Caco-2 (cell line): Measurements from ENCODE around the gene ETV6. TPM values are rescaled to one million over a fixed set of nuclear protein-coding genes. Genes with fewer than 3 reads are reported as not detected.

Experiments used
- BruUV-seq: library from RNA; stranded (reverse); fragments of 400-500 nt; replicated peaks from 2 replicates; lab custom pipeline; 2021; lab: Mats Ljungman, UMichigan
- CTCF ChIA-PET: fragments of 300-600 bp; sonication (Branson Sonifier 250); formaldehyde crosslinking; loops from one replicate; lab custom pipeline; 2022; ENCODE audit warnings: antibody characterized with exemption; lab: Charles Lee
- POLR2A ChIA-PET: fragments of 300-600 bp; sonication (Branson Sonifier 250); formaldehyde crosslinking; loops from one replicate; lab custom pipeline; 2022; ENCODE audit warnings: antibody characterized with exemption; lab: Charles Lee
- DNase-seq, 2 experiments: peaks; one replicate each; pipeline versions ENCODE4 v3.0.0 to v3.0.0-alpha.2; 2020 to 2022
- H3K27me3 ChIP-seq: replicated peaks from 2 replicates; pipeline ENCODE4 v1.6.0; 2011; ENCODE audit warnings: low read length; ENCODE audit not compliant: control insufficient read depth, insufficient read depth
- H3K36me3 ChIP-seq: 2 replicates; pipeline ENCODE4 v1.5.1; 2011; ENCODE audit warnings: low read length; ENCODE audit not compliant: control insufficient read depth, insufficient read depth
- H3K4me1 ChIP-seq: fragments of 250-450 bp; sonication (Bioruptor Pico); 2 replicates; pipeline ENCODE4 v1.5.1; 2020; ENCODE audit warnings: mild to moderate bottlenecking
- H3K4me3 ChIP-seq: 2 replicates; pipeline ENCODE4 v1.5.1; 2011; ENCODE audit warnings: low read depth, mild to moderate bottlenecking, control low read depth, low read length
- H3K9me3 ChIP-seq: fragments of 250-450 bp; sonication (Bioruptor Pico); 2 replicates; pipeline ENCODE4 v1.5.1; 2020; ENCODE audit warnings: mild to moderate bottlenecking, moderate library complexity
- H3K27ac Mint-ChIP-seq: one replicate; pipeline ENCODE4 v1.8.0; 2022; ENCODE audit warnings: mixed read lengths; ENCODE audit not compliant: unreplicated experiment
- H3K27me3 Mint-ChIP-seq: one replicate; pipeline ENCODE4 v1.8.0; 2022; ENCODE audit warnings: mixed read lengths; ENCODE audit not compliant: insufficient read depth, unreplicated experiment
- H3K36me3 Mint-ChIP-seq: one replicate; pipeline ENCODE4 v1.8.0; 2022; ENCODE audit warnings: mild to moderate bottlenecking, mixed read lengths; ENCODE audit not compliant: insufficient read depth, unreplicated experiment
- H3K4me1 Mint-ChIP-seq: one replicate; pipeline ENCODE4 v1.8.0; 2022; ENCODE audit warnings: low read depth, mixed read lengths; ENCODE audit not compliant: unreplicated experiment
- H3K4me3 Mint-ChIP-seq: one replicate; pipeline ENCODE4 v1.8.0; 2022; ENCODE audit warnings: mild to moderate bottlenecking, moderate library complexity, mixed read lengths; ENCODE audit not compliant: unreplicated experiment
- H3K9me3 Mint-ChIP-seq: one replicate; pipeline ENCODE4 v1.8.0; 2022; ENCODE audit warnings: mixed read lengths; ENCODE audit not compliant: unreplicated experiment
- intact Hi-C: fragments of 100-400 bp; cut with micrococcal nuclease; formaldehyde crosslinking; loops from one replicate; pipeline ENCODE4 v1.10.0; 2022; ENCODE audit not compliant: unreplicated experiment
- total RNA-seq: library from RNA; stranded (reverse); gene quantifications from 2 replicates; pipeline ENCODE4 v1.2.3, GENCODE V29; 2022
- TF ChIP-seq, protein P1 (sequence below), 2 experiments: fragments of 200-600 bp in 1 of 2; IDR thresholded peaks; 1 replicate in 1 of 2; 2 replicates in 1 of 2; pipeline versions ENCODE4 v1.5.1 to v1.8.0; 2011 to 2022; ENCODE audit warnings: antibody characterized with exemption in 1 of 2, control low read depth in 1 of 2, inconsistent platforms in 1 of 2, low read depth in 1 of 2, low read length in 1 of 2, mild to moderate bottlenecking in 1 of 2, moderate library complexity in 1 of 2; ENCODE audit not compliant: insufficient read depth in 1 of 2, severe bottlenecking in 1 of 2, unreplicated experiment in 1 of 2

Gene ETV6
- total RNA-seq, 1 experiment from 2014 or later, result 15.6 TPM

DNA sequence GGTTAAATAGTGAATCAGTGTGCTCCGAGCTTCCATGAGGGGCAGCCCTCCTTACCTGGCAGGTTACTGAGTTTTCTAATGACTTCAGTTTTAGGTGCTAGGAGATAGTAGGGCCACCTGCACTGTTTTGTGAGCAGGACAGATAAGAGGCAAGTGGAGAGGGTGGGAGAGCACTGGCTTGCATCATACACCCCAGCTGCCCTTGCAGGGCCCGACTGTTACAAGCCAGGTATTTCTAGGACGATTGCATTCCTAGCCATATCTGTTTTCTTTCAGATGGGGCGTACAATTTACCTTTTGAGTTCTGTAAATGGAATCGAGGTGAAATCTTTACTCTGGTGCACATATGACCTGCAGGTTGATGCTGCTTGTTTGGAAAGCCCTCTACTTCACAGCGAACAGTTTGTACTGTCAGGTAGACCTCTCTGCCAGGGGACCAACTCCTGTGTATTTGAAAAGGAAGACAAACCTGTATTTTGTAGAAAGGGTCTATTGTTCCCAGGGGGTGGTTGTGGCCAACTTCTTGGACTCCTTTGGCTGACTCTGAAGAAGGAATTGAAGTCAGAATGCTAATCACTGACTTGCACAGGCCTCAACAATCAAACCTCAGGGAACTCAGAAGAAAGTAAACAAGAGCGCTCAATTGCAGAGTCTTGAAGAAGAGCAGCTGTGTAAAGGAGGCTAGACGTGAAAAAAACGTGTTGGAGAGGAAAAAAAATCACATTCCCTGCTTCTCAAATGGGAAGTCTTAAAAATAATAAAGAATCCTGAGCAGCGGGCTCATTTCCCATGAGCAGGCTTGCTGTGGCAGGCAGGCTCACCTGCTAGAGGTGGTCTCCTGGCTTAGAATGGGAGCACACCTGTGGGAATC lies 57.3 kb downstream of the ETV6 start:
- Histone ChIP-seq H3K36me3 (no peaks in the 10 kb centered on the region), H3K27me3 (no peaks in the 10 kb centered on the region), H3K9me3 (no peaks in the 10 kb centered on the region), H3K4me1 (peaks cover 18% of the 10 kb centered on the region), H3K4me3 (no peak overlapping the region)
- Mint-ChIP-seq H3K27me3 (no peaks in the 10 kb centered on the region), H3K9me3 (no peaks in the 10 kb centered on the region), H3K4me3 (no peak overlapping the region), H3K27ac (peak overlapping the region; percentile 76), H3K36me3 (no peaks in the 10 kb centered on the region), H3K4me1 (peaks cover 18% of the 10 kb centered on the region)
- peak; percentile 61 to 63 for DNase-seq
- POLR2A ChIA-PET, result no interaction called here
- TF ChIP-seq, protein P1, sequence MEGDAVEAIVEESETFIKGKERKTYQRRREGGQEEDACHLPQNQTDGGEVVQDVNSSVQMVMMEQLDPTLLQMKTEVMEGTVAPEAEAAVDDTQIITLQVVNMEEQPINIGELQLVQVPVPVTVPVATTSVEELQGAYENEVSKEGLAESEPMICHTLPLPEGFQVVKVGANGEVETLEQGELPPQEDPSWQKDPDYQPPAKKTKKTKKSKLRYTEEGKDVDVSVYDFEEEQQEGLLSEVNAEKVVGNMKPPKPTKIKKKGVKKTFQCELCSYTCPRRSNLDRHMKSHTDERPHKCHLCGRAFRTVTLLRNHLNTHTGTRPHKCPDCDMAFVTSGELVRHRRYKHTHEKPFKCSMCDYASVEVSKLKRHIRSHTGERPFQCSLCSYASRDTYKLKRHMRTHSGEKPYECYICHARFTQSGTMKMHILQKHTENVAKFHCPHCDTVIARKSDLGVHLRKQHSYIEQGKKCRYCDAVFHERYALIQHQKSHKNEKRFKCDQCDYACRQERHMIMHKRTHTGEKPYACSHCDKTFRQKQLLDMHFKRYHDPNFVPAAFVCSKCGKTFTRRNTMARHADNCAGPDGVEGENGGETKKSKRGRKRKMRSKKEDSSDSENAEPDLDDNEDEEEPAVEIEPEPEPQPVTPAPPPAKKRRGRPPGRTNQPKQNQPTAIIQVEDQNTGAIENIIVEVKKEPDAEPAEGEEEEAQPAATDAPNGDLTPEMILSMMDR (IDR thresholded peaks at IDR 0.05; ENCODE audit: insufficient read depth in 1 of 2, low read depth in 1 of 2, low read length in 1 of 2, severe bottlenecking in 1 of 2, unreplicated experiment in 1 of 2), result no peak
- no TSS peak for BruUV-seq
- CTCF ChIA-PET, result no interaction called here
- intact Hi-C loops, result loop anchor here (1.0 to 5.0 kb wide), 3 partner anchors 9 to 124 kb away; no protein-coding TSS in a partner anchor

DNA sequence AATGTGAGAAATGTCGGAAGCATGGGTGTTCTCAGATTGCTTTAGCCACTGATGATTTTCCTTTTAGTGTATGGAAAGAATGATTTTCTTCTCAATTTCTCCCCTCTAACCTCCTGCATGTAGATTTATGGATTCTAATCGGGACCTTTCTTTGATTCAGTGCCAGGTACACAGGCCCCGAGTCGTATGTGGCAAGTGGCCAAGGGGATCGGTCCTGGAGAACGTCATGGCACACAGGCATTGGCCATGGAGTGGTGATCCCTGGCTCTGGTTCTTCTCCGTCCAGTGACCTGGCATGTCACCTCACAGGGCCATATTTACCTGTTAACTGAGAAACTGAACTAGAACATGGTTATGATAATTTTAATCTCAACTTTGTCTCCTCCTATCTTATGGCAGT lies 58.1 kb downstream of the ETV6 start:
- Histone ChIP-seq H3K27me3 (no peaks in the 10 kb centered on the region), H3K4me1 (peaks cover 18% of the 10 kb centered on the region), H3K36me3 (no peaks in the 10 kb centered on the region), H3K9me3 (no peaks in the 10 kb centered on the region), H3K4me3 (no peak overlapping the region)
- Mint-ChIP-seq H3K36me3 (no peaks in the 10 kb centered on the region), H3K4me1 (peaks cover 18% of the 10 kb centered on the region), H3K27me3 (no peaks in the 10 kb centered on the region), H3K27ac (peak overlapping the region; percentile 26), H3K9me3 (no peaks in the 10 kb centered on the region), H3K4me3 (no peak overlapping the region)
- ChIA-PET CTCF (no interaction called here), POLR2A (no interaction called here)
- BruUV-seq, result no TSS peak
- no peak for DNase-seq
- TF ChIP-seq, protein P1 (IDR thresholded peaks at IDR 0.05; ENCODE audit: insufficient read depth in 1 of 2, low read depth in 1 of 2, low read length in 1 of 2, severe bottlenecking in 1 of 2, unreplicated experiment in 1 of 2), result no peak
- intact Hi-C loops, result loop anchor here (1.0 to 5.0 kb wide), 3 partner anchors 8 to 125 kb away; no protein-coding TSS in a partner anchor

DNA sequence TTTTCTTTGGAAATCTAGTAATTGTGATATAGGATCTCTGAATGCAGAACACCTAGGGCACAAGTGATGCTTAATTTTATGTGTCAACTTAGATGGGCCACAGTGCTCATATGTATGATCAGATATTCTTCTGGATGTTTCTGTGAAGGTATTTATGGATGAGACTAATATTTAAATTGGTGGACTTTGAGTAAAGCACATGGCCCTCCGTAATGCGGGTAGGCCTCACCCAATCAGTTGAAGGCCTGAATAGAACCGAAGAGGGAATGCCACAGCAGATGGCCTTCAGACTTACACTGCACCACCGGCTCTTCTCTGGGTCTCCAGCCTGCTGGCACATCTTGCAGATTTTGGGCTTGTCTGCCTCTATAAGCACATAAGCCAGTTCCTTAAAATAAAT lies 60.0 kb downstream of the ETV6 start:
- Histone ChIP-seq H3K36me3 (no peaks in the 10 kb centered on the region), H3K9me3 (no peaks in the 10 kb centered on the region), H3K4me3 (no peak overlapping the region), H3K27me3 (no peaks in the 10 kb centered on the region), H3K4me1 (peaks cover 18% of the 10 kb centered on the region)
- ChIA-PET CTCF (interaction anchor here (0.6 kb wide), 1 partner anchor 56 kb away, joined by 3 read pairs; no protein-coding TSS in a partner anchor), POLR2A (no interaction called here)
- Mint-ChIP-seq H3K9me3 (no peaks in the 10 kb centered on the region), H3K27me3 (no peaks in the 10 kb centered on the region), H3K4me3 (no peak overlapping the region), H3K4me1 (peaks cover 18% of the 10 kb centered on the region), H3K36me3 (no peaks in the 10 kb centered on the region), H3K27ac (no peak overlapping the region)
- intact Hi-C loops, result loop anchor here (5.0 kb wide), 1 partner anchor 127 kb away; no protein-coding TSS in a partner anchor
- no peak for DNase-seq
- TF ChIP-seq, protein P1 (IDR thresholded peaks at IDR 0.05; ENCODE audit: insufficient read depth in 1 of 2, low read depth in 1 of 2, low read length in 1 of 2, severe bottlenecking in 1 of 2, unreplicated experiment in 1 of 2), result no peak
- BruUV-seq, result no TSS peak
